GM21786 (cell line): Measurements from ENCODE around the gene GHR.
"Not testable (repeated sequence)": the region's sequence is repeated elsewhere in the genome, so short reads cannot be mapped to it uniquely, and the experiment has no call there.

Source experiments
- ATAC-seq: cut with Tn5 transposase; IDR thresholded peaks from one replicate; pipeline ENCODE4 v1.9.1; 2021; ENCODE audit not compliant: unreplicated experiment

GHR gene

DNA sequence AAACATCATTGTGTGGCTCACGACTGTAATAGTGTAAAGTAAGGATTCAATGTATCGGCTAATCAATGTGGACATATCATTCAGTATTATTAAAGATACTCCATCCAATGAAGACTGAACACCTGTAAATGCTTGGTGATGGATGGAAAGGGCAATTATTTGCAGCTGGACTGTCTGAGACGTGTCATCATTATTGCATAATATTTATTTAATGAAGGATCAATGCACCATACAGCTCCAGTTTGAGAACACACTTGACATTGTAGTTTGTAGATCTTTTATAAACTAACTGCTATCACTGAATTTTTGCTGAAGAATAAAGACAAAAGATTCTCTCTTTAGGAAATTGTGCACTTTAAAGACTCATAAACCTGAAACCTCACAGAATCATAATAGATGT is 215.7 kb downstream of the GHR start:
- ATAC-seq, result no peak

DNA sequence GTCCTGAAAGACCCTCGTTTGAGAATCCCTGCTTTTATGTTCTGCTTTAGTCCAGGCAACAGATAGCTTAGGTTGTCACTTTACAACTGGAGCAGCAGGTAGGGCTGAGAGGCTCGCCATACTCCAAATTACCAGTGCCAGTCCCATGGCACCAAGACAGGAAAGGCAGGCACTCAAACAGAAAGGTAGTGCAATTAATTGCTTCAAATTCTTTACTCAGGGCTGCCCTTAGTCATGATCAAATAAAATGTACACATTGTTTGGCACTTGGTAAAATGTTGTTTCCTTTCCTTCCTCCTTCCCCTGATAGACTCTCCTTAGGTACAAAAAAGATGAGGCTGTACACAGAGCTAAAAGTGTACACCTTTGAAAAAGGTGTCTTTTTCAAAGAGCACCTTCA is 217.6 kb downstream of the GHR start:
- ATAC-seq, result no peak

DNA sequence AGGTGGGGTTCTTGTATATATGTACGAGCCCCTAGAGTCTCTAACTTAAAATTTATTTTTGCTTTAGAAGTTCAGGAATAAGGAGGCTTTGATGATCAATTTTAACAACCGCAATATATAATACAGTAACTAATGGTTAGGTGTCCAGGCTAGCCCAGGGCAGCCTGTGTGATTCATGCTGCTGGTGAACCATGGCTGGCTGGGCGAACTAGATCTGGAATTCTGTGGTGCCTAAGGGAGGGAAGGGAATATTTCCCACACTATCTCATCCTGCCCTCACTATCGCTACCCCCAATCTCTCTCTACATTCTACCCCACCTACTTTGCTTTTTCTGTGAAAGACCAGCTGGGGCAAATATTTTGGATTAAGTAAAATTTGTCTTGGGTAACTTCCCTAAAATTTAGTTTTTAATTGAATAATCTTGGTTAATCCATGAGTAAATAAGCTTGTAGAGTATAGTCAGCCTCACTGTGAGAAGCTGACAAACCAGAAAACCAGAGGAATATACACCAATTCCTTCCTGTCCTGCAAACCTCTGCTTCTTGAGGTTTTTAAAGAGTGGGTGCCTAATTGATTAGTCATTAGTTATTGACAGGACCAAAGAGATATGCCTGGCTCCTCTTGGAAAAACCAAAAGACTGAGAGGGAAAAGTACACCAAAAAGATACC is 218.2 kb downstream of the GHR start:
- ATAC-seq, result no peak

DNA sequence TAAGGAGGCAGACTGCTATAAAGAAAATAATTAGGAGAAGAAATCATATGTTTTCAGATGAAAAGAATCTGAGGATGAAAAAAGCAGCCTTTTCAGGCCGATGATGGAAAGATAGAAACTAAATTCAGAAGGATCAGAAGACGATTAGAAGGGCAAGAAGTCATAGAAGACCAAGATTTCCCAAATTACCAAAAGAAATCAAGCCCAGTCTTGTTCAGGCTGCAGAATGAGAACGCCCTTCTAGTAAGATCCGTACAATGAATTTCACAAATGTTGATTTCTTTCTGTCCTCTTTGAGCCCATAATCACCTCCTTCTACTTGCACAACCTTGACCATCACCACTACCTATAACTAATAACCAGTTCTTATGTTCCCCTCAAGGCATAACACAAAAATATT is 218.8 kb downstream of the GHR start:
- no peak for ATAC-seq

DNA sequence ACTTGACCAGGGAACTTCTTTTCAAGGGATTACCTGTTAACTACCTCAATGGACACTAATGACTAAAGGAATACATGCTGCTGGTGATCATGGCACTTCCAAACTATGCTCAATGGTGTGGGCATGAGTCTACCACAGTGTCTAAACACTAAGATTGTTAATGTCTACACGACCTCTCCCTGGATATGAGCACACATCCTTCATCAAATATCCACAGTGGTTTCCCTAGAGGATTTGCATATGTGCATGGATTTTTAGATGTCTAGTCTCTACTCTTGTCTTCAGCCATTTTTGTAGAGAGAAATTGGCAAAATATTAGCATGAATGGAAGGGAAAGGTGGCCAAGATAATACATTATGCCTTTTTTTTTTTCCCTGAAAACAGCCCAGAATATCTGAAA is 220.1 kb downstream of the GHR start:
- ATAC-seq, result no peak

DNA sequence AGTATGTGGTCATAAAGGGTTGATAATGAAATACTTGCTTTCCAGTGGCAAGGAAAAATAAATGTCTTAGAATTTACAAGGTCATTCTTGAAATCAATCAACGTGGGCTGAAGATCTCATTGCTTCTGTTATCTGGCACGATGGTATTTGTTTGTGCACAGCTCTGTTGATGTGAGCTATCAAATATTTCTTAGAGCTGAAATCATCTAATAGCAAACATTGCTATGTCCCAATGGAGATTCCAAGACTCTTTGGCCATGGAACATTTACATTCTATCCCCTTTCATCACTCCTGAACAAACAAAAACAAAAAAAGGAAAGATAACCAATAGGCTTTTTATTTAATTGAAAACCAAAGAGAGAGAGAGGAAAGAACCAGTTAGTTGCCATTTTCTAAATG is 221.9 kb downstream of the GHR start:
- no peak for ATAC-seq

DNA sequence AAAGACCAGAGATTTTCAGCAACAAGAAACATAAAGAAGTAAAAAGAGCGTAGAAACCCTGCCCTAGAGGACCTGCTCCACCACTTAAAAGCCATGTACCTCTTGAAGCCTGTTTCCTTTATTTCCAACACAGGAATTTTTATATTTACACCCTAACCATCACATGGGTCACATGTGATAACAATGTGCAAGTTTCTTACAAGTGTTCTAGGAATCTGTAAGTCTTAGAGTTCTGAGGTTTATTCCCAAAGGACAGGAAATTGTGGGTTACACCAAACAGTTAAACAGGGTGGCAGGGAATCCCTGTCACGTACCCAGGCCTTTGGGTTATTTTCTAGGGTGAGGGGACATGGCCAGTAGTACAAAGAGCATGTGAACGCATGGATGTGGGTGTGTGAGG is 224.8 kb downstream of the GHR start:
- ATAC-seq, result no peak

DNA sequence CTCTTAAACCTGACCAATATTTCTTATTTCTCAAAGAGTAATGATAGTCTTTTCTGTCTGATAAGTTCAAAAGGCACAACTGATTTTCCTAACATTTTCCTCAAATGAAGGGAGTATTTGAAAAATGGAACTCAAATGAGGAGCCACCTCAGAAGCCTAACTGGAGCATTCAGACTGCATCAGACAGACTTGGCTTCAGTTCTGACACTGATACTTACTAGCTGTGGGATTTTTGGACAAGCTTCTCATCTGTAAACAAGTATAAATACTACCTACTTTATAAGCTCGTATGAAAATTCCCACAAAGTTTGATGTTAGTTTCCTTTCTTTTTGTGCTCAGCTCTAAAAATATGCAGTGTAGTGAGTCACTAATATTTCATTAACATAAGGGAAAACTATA is 225.7 kb downstream of the GHR start:
- ATAC-seq, result no peak

DNA sequence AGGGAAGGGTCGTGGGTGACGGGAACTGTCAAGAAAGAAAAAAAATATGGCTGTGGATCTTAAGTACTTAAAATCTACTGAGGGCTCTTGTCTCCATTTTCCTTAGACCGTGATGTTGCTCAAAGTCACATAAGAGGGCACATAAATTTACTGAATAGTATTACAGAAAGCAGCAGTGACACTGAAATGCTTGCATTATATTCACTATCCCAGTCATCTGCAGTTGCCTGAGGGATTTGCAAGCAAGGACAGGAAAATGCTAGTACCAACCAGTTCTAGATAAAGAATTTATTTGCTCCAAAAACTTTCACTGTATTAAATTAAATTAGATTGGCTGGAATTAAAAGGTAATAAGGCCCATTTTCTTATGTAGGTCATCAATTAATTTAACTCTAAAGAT is 226.8 kb downstream of the GHR start:
- no peak for ATAC-seq

DNA sequence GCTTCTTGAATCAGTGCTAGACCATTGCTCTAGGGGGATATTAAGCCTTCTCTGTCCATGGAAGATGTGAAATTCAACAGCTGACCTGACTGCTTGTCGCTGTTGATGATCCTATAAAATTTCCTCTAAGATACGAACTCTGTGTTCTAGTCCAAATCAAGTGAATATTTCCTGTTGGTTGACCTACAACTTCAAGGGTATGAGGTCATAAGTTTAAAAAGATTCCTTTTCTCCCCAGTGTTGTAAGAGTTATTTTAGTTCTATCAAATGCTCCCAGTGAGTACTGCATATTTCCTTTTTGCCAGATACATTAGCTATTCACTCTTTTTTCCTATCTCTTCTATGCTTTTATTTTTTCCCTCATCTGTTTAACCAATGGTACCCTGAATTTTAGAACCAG is 230.5 kb downstream of the GHR start:
- no peak for ATAC-seq

DNA sequence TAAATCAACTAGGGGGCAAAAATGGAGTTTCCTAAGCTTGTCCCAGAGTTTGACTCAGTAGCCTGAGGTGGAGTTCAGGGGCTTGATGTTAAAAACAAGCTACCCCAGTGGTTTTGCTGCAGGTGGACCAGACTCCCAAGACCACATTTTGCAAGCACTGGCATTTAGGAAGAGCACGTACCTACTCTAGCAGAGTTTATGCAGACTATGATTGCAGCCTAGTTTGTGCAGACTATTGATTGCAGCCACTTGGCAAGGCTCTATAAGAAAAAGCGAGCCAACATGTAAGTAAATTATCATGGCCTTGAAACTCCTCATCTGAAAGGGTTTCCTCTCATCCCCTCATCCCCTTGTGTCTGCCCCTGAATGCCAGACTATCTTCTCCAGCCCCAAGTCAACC is 231.4 kb downstream of the GHR start:
- no peak for ATAC-seq

DNA sequence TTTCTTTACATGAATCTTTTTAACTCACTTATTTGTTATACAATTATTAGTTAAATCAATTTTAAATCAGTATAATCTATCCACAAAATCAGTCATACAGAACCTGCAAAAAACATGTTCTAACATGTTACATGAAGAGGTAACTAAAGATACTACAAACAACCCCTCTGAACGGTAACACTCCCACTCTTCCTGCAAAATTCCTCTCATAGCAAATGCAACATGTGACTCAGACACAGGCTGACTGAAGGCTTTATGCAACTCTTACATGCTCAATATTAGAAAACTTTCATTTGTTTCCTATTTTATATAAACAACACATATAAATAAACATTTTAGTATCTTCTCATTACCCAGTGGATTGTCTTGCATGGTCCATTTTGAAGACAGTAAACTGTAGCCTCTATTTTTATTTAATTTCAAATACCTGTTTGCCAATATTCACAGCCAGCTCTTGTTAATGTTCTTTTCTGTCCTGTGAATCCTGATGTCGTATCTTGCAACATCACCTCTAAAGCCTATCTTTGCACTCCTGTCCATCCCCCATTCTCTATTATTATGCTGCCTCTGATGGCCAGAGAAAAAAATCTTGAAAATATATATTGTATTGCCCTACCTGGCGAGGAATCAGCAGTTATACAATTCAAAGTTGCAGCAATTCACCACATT is 232.9 kb downstream of the GHR start:
- ATAC-seq, result no peak

DNA sequence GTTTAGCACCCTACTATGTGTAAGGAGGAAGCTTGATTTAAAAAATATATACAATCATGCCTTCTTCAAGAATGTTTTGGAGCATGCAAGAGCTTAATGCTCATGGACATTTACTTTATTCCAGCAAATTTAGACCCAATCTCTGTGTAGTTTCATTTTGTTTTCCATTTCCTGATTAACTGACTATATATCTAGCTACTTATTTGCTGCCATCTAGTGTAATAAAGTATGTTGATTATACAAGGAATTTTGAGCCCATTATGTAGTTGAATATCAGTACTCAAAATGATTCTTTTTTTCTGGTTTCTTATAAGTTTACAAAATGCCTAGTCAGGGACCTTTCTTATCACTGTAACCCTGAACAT is 233.4 kb downstream of the GHR start:
- ATAC-seq, result no peak

DNA sequence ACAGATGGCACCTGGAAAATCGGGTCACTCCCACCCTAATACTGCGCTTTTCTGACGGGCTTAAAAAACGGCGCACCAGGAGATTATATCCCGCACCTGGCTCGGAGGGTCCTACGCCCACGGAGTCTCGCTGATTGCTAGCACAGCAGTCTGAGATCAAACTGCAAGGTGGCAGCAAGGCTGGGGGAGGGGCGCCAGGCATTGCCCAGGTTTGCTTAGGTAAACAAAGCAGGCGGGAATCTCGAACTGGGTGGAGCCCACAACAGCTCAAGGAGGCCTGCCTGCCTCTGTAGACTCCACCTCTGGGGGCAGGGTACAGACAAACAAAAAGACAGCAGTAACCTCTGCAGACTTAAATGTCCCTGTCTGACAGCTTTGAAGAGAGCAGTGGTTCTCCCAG is 236.6 kb downstream of the GHR start:
- not testable (repeated sequence) for ATAC-seq

DNA sequence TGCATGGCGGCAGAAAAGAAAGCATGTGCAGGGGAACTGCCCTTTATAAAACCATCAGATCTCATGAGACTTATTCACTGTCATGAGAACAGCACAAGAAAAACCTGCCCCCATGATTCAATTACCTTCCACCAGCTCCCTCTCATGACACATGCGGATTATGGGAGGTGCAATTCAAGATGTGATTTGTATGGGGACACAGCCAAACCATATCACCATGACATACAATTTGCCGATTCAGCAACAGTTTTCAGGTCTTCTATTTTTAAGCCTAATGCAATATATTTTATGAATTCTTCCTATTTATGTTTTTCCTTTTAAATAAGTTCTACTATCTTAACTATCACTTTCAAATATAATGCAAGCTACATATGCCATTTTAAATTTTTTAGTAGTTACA is 242.6 kb downstream of the GHR start:
- ATAC-seq, result no peak

DNA sequence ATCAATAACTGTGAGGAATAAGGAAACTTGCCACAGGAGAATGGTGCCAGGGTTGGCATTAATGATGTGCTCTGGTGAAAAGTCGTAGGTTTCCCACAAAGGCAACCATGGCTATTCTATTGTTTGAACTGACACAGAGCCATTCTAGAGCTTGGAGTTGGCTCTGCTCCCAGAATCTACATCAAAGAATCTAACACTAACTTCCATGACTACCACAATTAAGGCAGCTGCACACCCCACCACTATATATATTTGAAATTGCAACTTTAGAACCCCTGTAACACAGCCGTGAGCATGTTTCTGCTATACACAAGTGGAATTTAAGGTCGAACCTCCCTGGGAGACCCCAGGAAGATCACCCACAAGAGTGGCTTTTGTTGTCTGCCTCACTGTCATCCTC is 243.6 kb downstream of the GHR start:
- ATAC-seq, result no peak

DNA sequence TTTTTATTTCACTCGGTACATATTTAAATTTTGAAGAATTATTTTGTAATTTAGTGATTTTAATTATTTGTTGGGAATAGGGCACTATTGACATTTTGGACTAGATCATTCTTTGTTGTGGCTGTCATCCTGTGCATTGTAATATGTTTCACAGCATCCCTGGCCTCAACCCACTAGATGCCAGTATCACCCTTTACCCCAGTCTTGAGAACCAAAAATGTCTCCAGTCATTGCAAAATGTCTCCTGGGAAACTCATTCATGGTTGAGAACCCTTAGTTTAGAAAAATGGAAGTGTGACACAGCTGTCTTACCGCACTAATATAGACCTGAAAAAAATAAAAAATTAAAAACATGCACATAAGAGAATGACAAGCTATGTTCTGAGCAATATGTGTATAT is 245.0 kb downstream of the GHR start:
- ATAC-seq, result no peak

DNA sequence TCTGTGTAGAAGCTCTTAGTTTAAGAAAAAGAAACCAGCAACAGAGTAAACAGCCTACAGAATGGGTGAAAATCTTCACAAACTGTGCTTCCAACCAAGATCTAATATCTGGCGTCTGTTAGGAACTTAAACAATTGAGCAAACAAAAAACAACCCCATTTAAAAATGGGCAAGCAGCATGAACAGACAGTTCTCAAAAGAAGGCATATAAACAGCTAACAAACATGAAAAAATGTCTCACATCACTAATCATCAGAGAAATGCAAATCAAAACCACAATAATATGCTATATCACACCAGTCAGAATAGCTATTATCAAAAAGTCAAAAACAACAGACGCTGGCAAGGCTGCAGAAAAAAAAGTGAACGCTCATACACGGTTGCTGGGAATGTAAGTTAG is 249.7 kb downstream of the GHR start:
- no peak for ATAC-seq

DNA sequence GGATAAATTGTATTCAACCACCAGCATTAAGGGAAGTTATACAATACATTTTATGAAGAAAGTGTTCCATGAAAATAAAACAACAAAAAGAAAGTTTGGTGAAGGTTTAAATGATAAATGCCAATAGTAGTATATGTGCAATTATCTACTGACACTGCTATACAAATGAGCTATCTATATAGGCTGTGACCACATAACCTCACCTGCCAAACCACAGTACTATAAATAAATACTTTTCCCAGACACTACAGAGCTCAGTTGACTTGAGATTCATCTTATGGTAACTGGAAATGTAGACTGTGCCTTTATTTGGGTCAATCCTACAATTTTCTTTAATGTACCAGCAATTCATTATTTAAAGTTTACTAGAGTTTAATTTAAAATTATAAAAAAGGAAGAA is 252.4 kb downstream of the GHR start:
- no peak for ATAC-seq

DNA sequence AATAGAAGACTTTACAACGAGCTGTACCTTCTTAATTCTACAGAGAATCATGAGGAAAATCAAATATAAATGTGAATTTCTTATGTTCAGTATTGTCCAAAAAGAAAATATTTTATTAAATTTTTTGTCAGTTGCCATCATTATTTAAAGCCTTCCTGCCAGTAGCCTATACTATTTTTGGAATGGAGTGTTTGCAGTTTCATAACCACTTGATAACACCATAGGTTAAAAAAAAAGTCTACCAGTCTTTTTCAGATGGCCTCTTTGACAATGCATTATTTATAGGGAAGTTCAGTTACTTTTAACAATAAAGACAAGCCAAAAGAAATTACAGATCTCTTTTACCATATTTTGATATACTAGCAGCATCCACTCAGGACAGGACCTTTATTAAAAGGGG is 253.1 kb downstream of the GHR start:
- ATAC-seq, result no peak

DNA sequence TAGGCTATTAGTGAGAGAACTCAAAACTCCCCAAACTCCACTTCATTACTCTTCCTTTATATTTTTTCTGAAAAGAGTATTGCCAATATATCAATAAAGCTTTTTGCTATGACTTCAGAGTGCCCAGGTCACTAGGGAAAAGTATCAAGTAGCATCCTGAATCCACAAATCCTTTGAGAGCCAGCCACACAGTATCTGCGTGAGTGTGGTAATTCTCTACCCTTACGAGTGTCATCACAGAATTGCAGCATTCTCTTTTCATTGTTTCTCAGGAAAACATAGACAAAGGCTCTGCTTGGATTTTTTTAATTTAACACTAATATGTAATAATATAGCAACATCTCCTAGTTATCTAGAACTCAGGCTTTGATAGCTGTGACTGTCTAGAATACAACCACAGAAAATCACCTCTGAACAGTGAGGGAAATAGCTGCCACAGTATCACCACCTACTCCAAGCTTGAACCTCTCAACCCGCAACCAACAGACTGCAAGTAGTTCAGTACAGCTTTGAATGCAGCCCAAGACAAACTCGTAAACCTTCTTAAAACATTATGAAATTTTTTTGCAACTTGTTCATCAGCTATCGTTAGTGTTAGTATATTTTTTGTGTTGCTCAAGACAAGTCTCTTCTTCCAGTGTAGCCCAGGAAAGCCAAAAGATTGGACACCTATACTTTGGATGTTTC is 254.1 kb downstream of the GHR start:
- ATAC-seq, result no peak

DNA sequence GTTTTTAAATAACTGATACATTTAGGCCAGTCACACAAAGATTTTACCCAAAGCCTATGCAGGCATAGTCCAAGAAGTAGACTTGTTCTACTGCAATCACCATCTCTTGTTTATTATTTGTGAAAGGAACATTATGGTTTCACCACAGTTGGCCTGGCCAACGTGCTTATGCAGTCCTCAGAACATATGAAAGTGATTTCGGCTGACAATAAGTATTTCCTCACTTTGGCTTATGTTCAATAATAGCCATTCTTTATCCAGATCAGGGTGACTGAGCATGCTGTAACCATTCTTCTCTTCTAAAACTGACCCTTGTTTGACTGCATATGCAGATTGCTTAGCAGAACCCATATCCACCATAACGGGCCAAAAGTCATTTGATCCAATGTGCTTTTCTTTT is 256.8 kb downstream of the GHR start:
- no peak for ATAC-seq

DNA sequence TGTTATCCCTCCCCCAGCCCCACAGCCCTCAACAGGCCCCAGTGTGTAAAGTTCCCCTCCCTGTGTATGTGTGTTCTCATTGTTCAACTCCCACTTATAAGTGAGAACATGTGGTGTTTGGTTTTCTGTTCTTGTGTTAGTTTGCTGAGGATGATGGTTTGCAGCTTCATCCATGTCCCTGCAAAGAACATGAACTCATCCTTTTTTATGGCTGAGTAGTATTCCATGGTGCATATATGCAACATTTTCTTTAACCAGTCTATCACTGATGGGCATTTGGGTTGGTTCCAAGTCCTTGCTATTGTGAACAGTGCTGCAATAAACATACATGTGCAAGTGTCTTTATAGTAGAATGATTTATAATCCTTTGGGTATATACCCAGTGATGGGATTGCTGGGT is 261.8 kb downstream of the GHR start:
- not testable (repeated sequence) for ATAC-seq
